HL-60 (cell line): ENCODE data around the gene NEURL2.
A peak's percentile ranks its signal among the peaks of the same experiment; 100 is the strongest.
"Not testable (repeated sequence)": the region's sequence is repeated elsewhere in the genome, so short reads cannot be mapped to it uniquely, and the experiment has no call there.

ENCODE experiments used
- DNase-seq, 2 experiments: peaks; one replicate each; pipeline ENCODE4 v3.0.0-alpha.2; 2010 to 2020; ENCODE audit warnings: low read depth in 1 of 2, low spot score in 1 of 2
- H3K27ac ChIP-seq: fragments of 250-450 bp; sonication (Bioruptor Pico); replicated peaks from 2 replicates; pipeline ENCODE4 v1.5.1; 2020; ENCODE audit warnings: mild to moderate bottlenecking, moderate library complexity
- H3K27me3 ChIP-seq: fragments of 250-450 bp; sonication (Bioruptor Pico); 2 replicates; pipeline ENCODE4 v1.5.1; 2021; ENCODE audit warnings: mild to moderate bottlenecking, moderate library complexity; ENCODE audit not compliant: insufficient read depth, poor library complexity, severe bottlenecking
- H3K4me3 ChIP-seq: replicated peaks from 2 replicates; pipeline ENCODE4 v1.5.1; 2011; ENCODE audit warnings: mild to moderate bottlenecking, control low read depth, low read length; ENCODE audit not compliant: insufficient read depth
- CTCF ChIP-seq: IDR thresholded peaks from one replicate; pipeline ENCODE4 v1.5.1; 2011; ENCODE audit warnings: low read length, control low read depth, inconsistent platforms; ENCODE audit not compliant: insufficient read depth
- GABPA ChIP-seq: IDR thresholded peaks from 2 replicates; pipeline ENCODE4 v1.6.1; 2012; ENCODE audit warnings: low read depth
- POLR2AphosphoS5 ChIP-seq: IDR thresholded peaks from 2 replicates; pipeline ENCODE4 v1.6.1; 2012; ENCODE audit warnings: low read depth
- SPI1 ChIP-seq: IDR thresholded peaks from 2 replicates; pipeline ENCODE4 v1.6.1; 2012; ENCODE audit warnings: low read depth, mild to moderate bottlenecking, borderline replicate concordance
- TF ChIP-seq, protein P1 (sequence below): IDR thresholded peaks from 2 replicates; pipeline ENCODE4 v1.6.1; 2012; ENCODE audit warnings: low read depth; ENCODE audit not compliant: insufficient replicate concordance

NEURL2 gene

GRCh38 chr20:45934046-45934585 is 43.1 kb upstream of the NEURL2 start:
- Histone ChIP-seq H3K27ac (peak overlapping the region; percentile 100), H3K4me3 (peak overlapping the region; percentile 96), H3K27me3 (no peaks in the 10 kb centered on the region)
- DNase-seq = peak in 1 of 2 experiments; percentile 49
- TF ChIP-seq SPI1 (no peak), CTCF (no peak), POLR2AphosphoS5 (no peak), GABPA (no peak)
- TF ChIP-seq, protein P1, sequence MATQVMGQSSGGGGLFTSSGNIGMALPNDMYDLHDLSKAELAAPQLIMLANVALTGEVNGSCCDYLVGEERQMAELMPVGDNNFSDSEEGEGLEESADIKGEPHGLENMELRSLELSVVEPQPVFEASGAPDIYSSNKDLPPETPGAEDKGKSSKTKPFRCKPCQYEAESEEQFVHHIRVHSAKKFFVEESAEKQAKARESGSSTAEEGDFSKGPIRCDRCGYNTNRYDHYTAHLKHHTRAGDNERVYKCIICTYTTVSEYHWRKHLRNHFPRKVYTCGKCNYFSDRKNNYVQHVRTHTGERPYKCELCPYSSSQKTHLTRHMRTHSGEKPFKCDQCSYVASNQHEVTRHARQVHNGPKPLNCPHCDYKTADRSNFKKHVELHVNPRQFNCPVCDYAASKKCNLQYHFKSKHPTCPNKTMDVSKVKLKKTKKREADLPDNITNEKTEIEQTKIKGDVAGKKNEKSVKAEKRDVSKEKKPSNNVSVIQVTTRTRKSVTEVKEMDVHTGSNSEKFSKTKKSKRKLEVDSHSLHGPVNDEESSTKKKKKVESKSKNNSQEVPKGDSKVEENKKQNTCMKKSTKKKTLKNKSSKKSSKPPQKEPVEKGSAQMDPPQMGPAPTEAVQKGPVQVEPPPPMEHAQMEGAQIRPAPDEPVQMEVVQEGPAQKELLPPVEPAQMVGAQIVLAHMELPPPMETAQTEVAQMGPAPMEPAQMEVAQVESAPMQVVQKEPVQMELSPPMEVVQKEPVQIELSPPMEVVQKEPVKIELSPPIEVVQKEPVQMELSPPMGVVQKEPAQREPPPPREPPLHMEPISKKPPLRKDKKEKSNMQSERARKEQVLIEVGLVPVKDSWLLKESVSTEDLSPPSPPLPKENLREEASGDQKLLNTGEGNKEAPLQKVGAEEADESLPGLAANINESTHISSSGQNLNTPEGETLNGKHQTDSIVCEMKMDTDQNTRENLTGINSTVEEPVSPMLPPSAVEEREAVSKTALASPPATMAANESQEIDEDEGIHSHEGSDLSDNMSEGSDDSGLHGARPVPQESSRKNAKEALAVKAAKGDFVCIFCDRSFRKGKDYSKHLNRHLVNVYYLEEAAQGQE = no peak

- peak overlapping the region; percentile 100 for H3K27ac ChIP-seq
- no peaks in the 10 kb centered on the region for H3K27me3 ChIP-seq
- TF ChIP-seq POLR2AphosphoS5 (no peak), GABPA (no peak), CTCF (no peak), SPI1 (no peak)
- TF ChIP-seq, protein P1 = no peak
- peak overlapping the region; percentile 96 for H3K4me3 ChIP-seq
- DNase-seq = peak; percentile 72 to 87
These were observed 42.4 kb upstream of the NEURL2 start for GRCh38 chr20:45933266-45934045.

- not testable (repeated sequence) for H3K27me3 ChIP-seq, DNase-seq, H3K4me3 ChIP-seq, H3K27ac ChIP-seq
These were observed 40.7 kb upstream of the NEURL2 start for GRCh38 chr20:45931680-45932079.

- no peaks in the 10 kb centered on the region for H3K27me3 ChIP-seq
- DNase-seq = no peak
- no peak overlapping the region for H3K4me3 ChIP-seq
- TF ChIP-seq CTCF = no peak
- TF ChIP-seq POLR2AphosphoS5 = no peak
- no peak for TF ChIP-seq SPI1
- TF ChIP-seq, protein P1 = no peak
- no peak for TF ChIP-seq GABPA
- no peak overlapping the region for H3K27ac ChIP-seq
These were observed 36.3 kb upstream of the NEURL2 start for GRCh38 chr20:45927071-45927878.
